HG03095 (cell line): ENCODE measurements around the gene PLCB2.

Experiments used
- ATAC-seq: cut with Tn5 transposase; IDR thresholded peaks from one replicate; pipeline ENCODE4 v1.9.1; 2021; ENCODE audit warnings: moderate library complexity; ENCODE audit not compliant: unreplicated experiment

Gene PLCB2

GRCh38 chr15:40306371-40306770 lies 1.4 kb downstream of the PLCB2 start:
- no peak for ATAC-seq

- no peak for ATAC-seq
These were observed 2.5 kb downstream of the PLCB2 start for GRCh38 chr15:40305281-40305680.

GRCh38 chr15:40303576-40303975 lies 4.2 kb downstream of the PLCB2 start:
- ATAC-seq: no peak

GRCh38 chr15:40302981-40303380 lies 4.8 kb downstream of the PLCB2 start:
- ATAC-seq: no peak

- no peak for ATAC-seq
These were observed 5.3 kb downstream of the PLCB2 start for GRCh38 chr15:40302288-40302886.

- no peak for ATAC-seq
These were observed 6.1 kb downstream of the PLCB2 start for GRCh38 chr15:40301467-40302179.

GRCh38 chr15:40300771-40301170 lies 7.0 kb downstream of the PLCB2 start:
- ATAC-seq: no peak

GRCh38 chr15:40300367-40300766 lies 7.4 kb downstream of the PLCB2 start:
- no peak for ATAC-seq

GRCh38 chr15:40298216-40298935 lies 9.4 kb downstream of the PLCB2 start:
- no peak for ATAC-seq

- no peak for ATAC-seq
These were observed 10.4 kb downstream of the PLCB2 start for GRCh38 chr15:40297356-40297755.

GRCh38 chr15:40296561-40297230 lies 11.0 kb downstream of the PLCB2 start:
- no peak for ATAC-seq

- ATAC-seq: no peak
These were observed 11.7 kb downstream of the PLCB2 start for GRCh38 chr15:40295877-40296560.

- no peak for ATAC-seq
These were observed 12.4 kb downstream of the PLCB2 start for GRCh38 chr15:40295297-40295696.

- no peak for ATAC-seq
These were observed 13.5 kb downstream of the PLCB2 start for GRCh38 chr15:40293905-40294895.

- no peak for ATAC-seq
These were observed 14.7 kb downstream of the PLCB2 start for GRCh38 chr15:40293006-40293405.

- ATAC-seq: no peak
These were observed 15.5 kb downstream of the PLCB2 start for GRCh38 chr15:40292246-40292645.

- ATAC-seq: no peak
These were observed 16.7 kb downstream of the PLCB2 start for GRCh38 chr15:40290918-40291574.

GRCh38 chr15:40290545-40290917 lies 17.2 kb downstream of the PLCB2 start:
- no peak for ATAC-seq

- ATAC-seq: no peak
These were observed 18.5 kb downstream of the PLCB2 start for GRCh38 chr15:40289140-40289775.
